Right lung (tissue), 5 donors: ENCODE data around the gene PALS2. TPM values are rescaled to one million over a fixed set of nuclear protein-coding genes. Genes with fewer than 3 reads are reported as not detected.

Experiments used
- DNase-seq, 2 donors: peaks; one replicate each; pipeline ENCODE4 v3.0.0-alpha.2; 2013
- polyA plus RNA-seq, 5 donors: library from polyadenylated mRNA; unstranded; fragments of 120-200 nt; gene quantifications; one replicate each; pipeline versions ENCODE4 v1.2.1 to v1.2.3, GENCODE V29; 2013; ENCODE audit warnings: inconsistent platforms in 1 of 5, low replicate concordance in 1 of 5; ENCODE audit not compliant: insufficient read length in 5 of 5, insufficient read depth in 1 of 5

Gene PALS2
- polyA plus RNA-seq, 5 donors, result 5.5 to 11.6 (median 9.3) TPM

GRCh38 chr7:24582166-24582565 lies 8.9 kb downstream of the PALS2 start:
- DNase-seq, result no peak

DNA sequence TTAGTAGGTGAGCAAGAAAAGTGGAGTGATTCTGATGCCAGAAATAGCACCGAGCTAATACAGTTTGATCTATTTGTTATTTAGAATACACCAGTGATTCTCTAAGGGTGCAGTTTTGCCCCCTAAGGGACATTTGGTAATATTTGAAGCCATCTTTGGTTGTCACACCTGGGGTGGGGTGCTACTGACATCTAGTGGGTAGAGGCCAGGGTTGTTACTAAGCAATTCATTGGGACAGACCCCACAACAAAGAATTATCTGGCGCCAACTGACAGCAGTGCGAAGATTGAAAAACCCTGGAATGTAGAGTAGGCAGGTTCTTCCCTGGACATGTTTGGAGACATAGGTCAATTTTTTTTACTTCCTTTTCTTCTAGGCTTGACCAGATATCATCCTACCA lies 14.6 kb downstream of the PALS2 start:
- no peak for DNase-seq

GRCh38 chr7:24591152-24591551 lies 17.9 kb downstream of the PALS2 start:
- no peak for DNase-seq

GRCh38 chr7:24595671-24596418 lies 22.6 kb downstream of the PALS2 start:
- DNase-seq, result no peak

- DNase-seq, result no peak
These were observed 23.8 kb downstream of the PALS2 start for GRCh38 chr7:24597014-24597413.

GRCh38 chr7:24601600-24601999 lies 28.3 kb downstream of the PALS2 start:
- DNase-seq, result no peak

DNA sequence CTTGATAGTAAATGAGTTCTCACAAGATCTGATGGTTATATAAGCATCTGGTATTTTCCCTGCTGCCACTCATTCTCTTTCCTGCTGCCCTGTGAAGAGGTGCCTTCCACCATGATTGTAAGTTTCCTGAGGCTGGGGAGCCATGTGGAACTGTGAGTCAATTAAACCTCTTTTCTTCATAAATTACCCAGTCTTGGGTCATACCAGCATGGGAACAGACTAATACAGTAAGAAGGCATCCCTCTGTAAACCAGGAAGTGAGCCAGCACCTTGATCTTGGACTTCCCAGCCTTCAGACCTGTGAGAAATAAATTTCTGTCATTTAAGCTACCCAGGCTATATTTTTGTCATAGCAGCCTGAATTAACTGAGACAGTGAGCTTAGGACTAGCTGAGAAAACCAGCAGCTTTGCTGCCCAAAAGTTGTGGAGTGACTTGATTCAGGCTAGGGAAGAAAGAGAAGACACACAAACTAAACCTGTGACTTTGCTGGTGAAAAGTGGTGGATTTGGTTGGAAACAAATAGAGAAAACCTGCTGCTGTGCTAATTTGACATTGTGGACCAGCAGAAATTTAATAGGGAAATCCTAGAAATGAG lies 29.7 kb downstream of the PALS2 start:
- no peak for DNase-seq

GRCh38 chr7:24604630-24605029 lies 31.4 kb downstream of the PALS2 start:
- DNase-seq, result no peak

DNA sequence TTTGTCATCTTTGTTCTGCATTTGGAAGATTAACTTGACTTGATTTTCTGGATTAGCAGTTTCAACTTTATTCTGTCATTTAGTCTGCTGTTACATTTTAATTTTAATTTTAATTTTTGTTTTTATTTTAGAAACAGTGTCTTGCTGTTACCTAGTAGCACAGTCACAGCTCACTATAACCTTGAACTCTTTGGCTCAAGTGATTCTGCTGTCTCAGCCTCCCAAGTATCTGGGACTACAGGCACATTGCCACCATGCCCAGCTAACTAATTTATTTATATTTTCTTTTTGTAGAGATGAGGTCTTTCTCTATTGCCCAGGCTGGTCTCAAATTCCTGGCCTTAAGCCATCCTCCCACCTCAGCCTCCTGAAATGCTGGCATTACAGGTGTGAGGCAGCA lies 35.3 kb downstream of the PALS2 start:
- DNase-seq, result no peak

GRCh38 chr7:24609059-24609458 lies 35.8 kb downstream of the PALS2 start:
- no peak for DNase-seq

- DNase-seq, result no peak
These were observed 36.3 kb downstream of the PALS2 start for GRCh38 chr7:24609570-24609969.

- DNase-seq, result no peak
These were observed 37.9 kb downstream of the PALS2 start for GRCh38 chr7:24611130-24611529.

GRCh38 chr7:24617957-24618616 lies 44.8 kb downstream of the PALS2 start:
- DNase-seq, result no peak

- DNase-seq, result no peak
These were observed 46.7 kb downstream of the PALS2 start for GRCh38 chr7:24619978-24620377.

GRCh38 chr7:24622646-24623182 lies 49.5 kb downstream of the PALS2 start:
- DNase-seq, result no peak

Other genes starting within 250 kb of the PALS2 start
- 10 to 100 TPM in 4 of 5 donors, 1 to 10 TPM in 1; 9.3 to 16.7 (median 12.1) TPM for gene GSDME, start 184.0 kb downstream of the PALS2 start, polyA plus RNA-seq